ENCODE data around the gene STARD13.

- TF ChIP-seq CTCF (IDR thresholded peaks at IDR 0.05) (no peak), POLR2A (IDR thresholded peaks at IDR 0.05) (no peak)
Measured at GRCh38 chr13:33150662-33151061, 134.9 kb downstream of the STARD13 start.
